PFSK-1 (cell line): ENCODE results near the gene OR2B6.

ENCODE experiments used
- FOXP2 ChIP-seq: optimal IDR thresholded peaks from 2 replicates; pipeline ENCODE3; 2011; ENCODE audit warnings: borderline replicate concordance, control low read depth, inconsistent platforms; ENCODE audit not compliant: insufficient read depth; ENCODE audit errors: extremely low read length, extremely low read depth
- POLR2AphosphoS5 ChIP-seq: IDR thresholded peaks from 2 replicates; pipeline ENCODE4 v1.6.1; 2012; ENCODE audit warnings: low read depth, mild to moderate bottlenecking, control low read depth, low read length, moderate library complexity
- REST ChIP-seq, 2 experiments: IDR thresholded peaks; 2 replicates each; pipeline versions ENCODE4 v1.6.1 to v1.8.0; 2011 to 2012; ENCODE audit warnings: low read depth in 2 of 2, low read length in 2 of 2, control low read depth in 1 of 2, inconsistent platforms in 1 of 2, mild to moderate bottlenecking in 1 of 2, moderate library complexity in 1 of 2; ENCODE audit not compliant: insufficient read depth in 1 of 2
- SIN3A ChIP-seq: IDR thresholded peaks from 2 replicates; pipeline ENCODE4 v1.6.1; 2012; ENCODE audit warnings: mild to moderate bottlenecking, low read length, moderate library complexity, borderline replicate concordance; ENCODE audit not compliant: insufficient read depth
- TAF1 ChIP-seq: IDR thresholded peaks from 2 replicates; pipeline ENCODE4 v1.6.1; 2012; ENCODE audit warnings: low read length, control low read depth, borderline replicate concordance; ENCODE audit not compliant: insufficient read depth

Gene OR2B6

DNA sequence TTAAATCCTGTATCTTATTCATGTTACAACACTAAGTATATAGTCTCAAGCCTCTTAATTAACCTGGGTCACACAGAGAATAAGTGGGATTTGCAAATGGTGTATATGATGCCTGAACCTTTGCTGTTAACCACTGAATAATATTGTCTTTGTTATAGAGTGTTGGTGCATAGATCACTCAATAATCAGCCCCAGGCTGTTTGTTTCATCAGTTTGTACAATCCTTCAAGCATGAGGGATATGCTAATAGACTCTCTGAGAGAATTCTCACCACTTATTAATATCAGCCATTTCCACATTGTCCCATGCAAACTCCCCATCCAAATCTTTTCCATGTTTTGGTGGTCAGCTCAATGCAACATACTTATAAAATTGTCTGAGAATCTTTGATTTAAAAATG, 21.7 kb downstream of the OR2B6 start:
- no peak for TF ChIP-seq POLR2AphosphoS5

- no peak for TF ChIP-seq FOXP2
- TF ChIP-seq REST (IDR thresholded peaks at IDR 0.05; ENCODE audit: insufficient read depth in 1 of 2, low read depth in 2 of 2, low read length in 2 of 2), result no peak
- no peak for TF ChIP-seq SIN3A
- TF ChIP-seq TAF1, result no peak
- TF ChIP-seq POLR2AphosphoS5, result no peak
These were observed 23.1 kb downstream of the OR2B6 start for GRCh38 chr6:27980111-27980510.

GRCh38 chr6:27986928-27987725, 30.1 kb downstream of the OR2B6 start:
- TF ChIP-seq TAF1 (no peak), POLR2AphosphoS5 (no peak), REST (IDR thresholded peaks at IDR 0.05; ENCODE audit: insufficient read depth in 1 of 2, low read depth in 2 of 2, low read length in 2 of 2) (no peak), FOXP2 (no peak), SIN3A (no peak)

DNA sequence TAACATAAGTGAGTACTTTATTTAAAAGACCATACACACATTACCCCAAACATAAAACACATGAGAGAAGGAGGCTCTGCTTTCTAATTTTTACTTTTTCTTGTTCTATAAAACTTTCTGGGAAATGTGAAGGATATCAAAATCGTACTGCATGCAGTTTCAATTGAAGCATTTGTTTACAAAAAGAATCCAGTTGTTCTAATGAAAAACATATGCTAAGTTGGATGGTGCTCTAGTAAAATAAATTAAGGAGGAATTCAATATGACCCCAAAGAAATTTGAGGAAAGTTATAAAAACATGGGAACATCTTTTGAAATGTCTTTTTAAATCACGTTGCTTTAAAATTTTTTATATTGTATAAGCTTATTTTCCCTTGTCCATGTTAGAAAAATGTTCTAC, 37.6 kb downstream of the OR2B6 start:
- TF ChIP-seq SIN3A, result no peak
- TF ChIP-seq TAF1, result no peak
- no peak for TF ChIP-seq FOXP2
- TF ChIP-seq REST (IDR thresholded peaks at IDR 0.05; ENCODE audit: insufficient read depth in 1 of 2, low read depth in 2 of 2, low read length in 2 of 2), result no peak
- no peak for TF ChIP-seq POLR2AphosphoS5

GRCh38 chr6:28000351-28001045, 43.5 kb downstream of the OR2B6 start:
- TF ChIP-seq REST (IDR thresholded peaks at IDR 0.05; ENCODE audit: insufficient read depth in 1 of 2, low read depth in 2 of 2, low read length in 2 of 2) (no peak), POLR2AphosphoS5 (no peak), SIN3A (no peak), FOXP2 (no peak), TAF1 (no peak)
